DOHH2 (cell line): ENCODE data around the gene ARIH2.

Source experiments
- EZH2phosphoT487 ChIP-seq: fragments of 200-600 bp; sonication (generic); IDR thresholded peaks from 2 replicates; pipeline ENCODE4 v1.6.1; 2017; ENCODE audit warnings: borderline replicate concordance, mild to moderate bottlenecking, antibody characterized with exemption, low read length, moderate library complexity, mixed read lengths
- TF ChIP-seq, protein P1 (sequence below): fragments of 200-600 bp; sonication (generic); IDR thresholded peaks from one replicate; pipeline ENCODE4 v1.5.1; 2014; ENCODE audit warnings: antibody characterized with exemption, mild to moderate bottlenecking, low read depth, low read length; ENCODE audit not compliant: poor library complexity, severe bottlenecking

DNA sequence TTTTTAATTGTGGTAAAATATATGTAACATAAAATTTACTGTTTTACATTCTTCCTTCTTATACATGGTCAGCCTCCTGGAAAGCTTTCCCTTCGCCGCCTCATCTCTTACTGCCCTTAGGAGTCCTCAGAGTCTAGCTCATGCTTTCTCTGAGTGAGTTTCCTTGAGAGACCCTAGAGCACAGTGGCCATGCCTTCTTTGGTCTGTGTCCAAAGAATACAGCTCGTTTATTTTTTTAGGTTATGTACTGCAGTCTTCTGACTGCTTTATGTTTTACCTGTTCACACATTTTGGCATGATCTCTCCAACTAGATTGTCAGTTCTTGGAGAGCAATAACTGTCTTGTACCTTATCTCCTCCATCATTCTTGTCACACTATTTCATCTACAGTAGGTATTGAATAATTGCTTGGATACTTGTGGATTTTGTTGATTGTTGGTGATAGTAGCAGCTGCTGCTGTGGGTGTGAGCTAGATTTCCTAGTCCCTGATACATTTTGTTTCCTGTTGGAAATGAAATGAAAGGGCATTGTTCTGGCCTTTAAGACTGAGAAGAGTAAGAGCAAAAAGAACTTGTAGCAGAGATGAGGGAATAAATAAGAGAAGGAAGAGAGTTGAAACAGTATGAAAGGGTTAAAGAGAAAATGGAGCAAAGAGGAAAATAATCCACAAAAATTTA is 10.9 kb downstream of the ARIH2 start:
- TF ChIP-seq, protein P1, sequence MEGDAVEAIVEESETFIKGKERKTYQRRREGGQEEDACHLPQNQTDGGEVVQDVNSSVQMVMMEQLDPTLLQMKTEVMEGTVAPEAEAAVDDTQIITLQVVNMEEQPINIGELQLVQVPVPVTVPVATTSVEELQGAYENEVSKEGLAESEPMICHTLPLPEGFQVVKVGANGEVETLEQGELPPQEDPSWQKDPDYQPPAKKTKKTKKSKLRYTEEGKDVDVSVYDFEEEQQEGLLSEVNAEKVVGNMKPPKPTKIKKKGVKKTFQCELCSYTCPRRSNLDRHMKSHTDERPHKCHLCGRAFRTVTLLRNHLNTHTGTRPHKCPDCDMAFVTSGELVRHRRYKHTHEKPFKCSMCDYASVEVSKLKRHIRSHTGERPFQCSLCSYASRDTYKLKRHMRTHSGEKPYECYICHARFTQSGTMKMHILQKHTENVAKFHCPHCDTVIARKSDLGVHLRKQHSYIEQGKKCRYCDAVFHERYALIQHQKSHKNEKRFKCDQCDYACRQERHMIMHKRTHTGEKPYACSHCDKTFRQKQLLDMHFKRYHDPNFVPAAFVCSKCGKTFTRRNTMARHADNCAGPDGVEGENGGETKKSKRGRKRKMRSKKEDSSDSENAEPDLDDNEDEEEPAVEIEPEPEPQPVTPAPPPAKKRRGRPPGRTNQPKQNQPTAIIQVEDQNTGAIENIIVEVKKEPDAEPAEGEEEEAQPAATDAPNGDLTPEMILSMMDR: no peak
- no peak for TF ChIP-seq EZH2phosphoT487
